ENCODE data around the gene RPL22L1. TPM values are rescaled to one million over a fixed set of nuclear protein-coding genes. Genes with fewer than 3 reads are reported as not detected.
"Not testable (repeated sequence)": the region's sequence is repeated elsewhere in the genome, so short reads cannot be mapped to it uniquely, and the experiment has no call there.

RPL22L1 gene
- total and polyA plus RNA-seq, 7 experiments from 2014 or later: 27.5 to 62.6 (median 43.5) TPM

DNA sequence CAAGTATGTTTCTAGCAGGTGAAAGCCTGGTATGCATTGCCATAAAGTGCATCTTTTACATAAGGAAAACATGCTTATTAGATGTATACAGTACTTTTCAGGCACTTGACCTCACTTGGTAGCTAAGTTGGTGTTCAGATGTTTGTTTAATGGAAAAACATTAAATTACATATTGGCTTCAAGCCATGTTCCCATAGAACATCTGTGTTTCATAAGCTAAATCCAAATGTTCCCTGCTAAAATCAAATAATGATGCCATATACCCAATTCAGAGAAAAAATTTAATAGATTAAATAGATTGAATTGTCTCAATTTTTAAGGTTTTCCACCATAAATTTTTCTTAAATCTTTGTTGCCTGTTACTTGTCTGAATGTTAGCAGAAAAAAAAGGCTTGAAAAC, 19.1 kb upstream of the RPL22L1 start:
- Histone ChIP-seq H3K4me1 (ENCODE audit: control insufficient read depth in 2 of 2, insufficient read depth in 2 of 2, low read length in 2 of 2) (no peaks in the 10 kb centered on the region), H3K4me3 (ENCODE audit: low read length) (no peak overlapping the region), H3K27ac (ENCODE audit: low read depth, low read length) (no peak overlapping the region), H3K27me3 (ENCODE audit: control insufficient read depth in 2 of 2, insufficient read depth in 2 of 2, low read length in 2 of 2) (no peaks in the 10 kb centered on the region), H3K9me3 (ENCODE audit: control insufficient read depth in 2 of 3, low read length in 3 of 3) (no peaks in the 10 kb centered on the region), H3K36me3 (ENCODE audit: control insufficient read depth in 2 of 3, insufficient read depth in 3 of 3, low read length in 3 of 3) (no peaks in the 10 kb centered on the region)
- DNase-seq (no peak), ATAC-seq (no peak)
- intact Hi-C loops (cut with micrococcal nuclease): no loop called here
- CTCF ChIA-PET: no interaction called here
- Mint-ChIP-seq H3K27ac (no peak overlapping the region), H3K27me3 (peaks cover 5 to 23% (median 10%) of the 10 kb centered on the region in 5 donors), H3K4me1 (no peaks in the 10 kb centered on the region), H3K9me3 (peaks cover 0 to 5% (median 0%) of the 10 kb centered on the region in 11 donors), H3K36me3 (peaks cover 0 to 20% (median 19%) of the 10 kb centered on the region in 5 donors), H3K4me3 (no peak overlapping the region)
- POLR2A ChIA-PET: no interaction called here

DNA sequence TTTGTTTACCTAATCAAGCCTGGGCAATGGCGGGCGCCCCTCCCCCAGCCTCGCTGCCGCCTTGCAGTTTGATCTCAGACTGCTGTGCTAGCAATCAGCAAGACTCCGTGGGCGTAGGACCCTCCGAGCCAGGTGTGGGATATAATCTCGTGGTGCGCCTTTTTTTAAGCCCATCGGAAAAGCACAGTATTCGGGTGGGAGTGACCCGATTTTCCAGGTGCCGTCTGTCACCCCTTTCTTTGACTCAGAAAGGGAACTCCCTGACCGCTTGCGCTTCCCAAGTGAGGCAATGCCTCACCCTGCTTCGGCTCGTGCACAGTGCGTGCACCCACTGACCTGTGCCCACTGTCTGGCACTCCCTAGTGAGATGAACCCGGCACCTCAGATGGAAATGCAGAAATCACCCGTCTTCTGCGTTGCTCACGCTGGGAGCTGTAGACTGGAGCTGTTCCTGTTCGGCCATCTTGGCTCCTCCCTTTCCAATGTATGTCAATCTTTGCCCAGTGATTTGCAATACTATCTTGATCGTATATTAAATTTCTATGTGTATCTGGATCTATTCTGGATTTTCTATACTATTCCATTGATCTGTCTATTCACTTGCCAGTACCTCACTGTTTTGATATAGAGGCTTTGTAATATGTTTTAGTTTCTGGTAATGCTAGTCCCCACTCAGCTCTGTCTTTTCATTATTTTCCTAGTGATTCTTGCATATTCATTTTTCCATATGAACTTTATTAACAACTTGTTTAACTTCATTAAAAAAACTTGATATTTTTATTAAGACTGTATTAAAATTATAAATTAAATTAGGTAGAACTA, 14.3 kb upstream of the RPL22L1 start:
- H3K4me3 Mint-ChIP-seq; H3K9me3 Mint-ChIP-seq; H3K4me1 ChIP-seq (ENCODE audit: control insufficient read depth in 2 of 2, insufficient read depth in 2 of 2, low read length in 2 of 2); DNase-seq; H3K36me3 ChIP-seq (ENCODE audit: control insufficient read depth in 2 of 3, insufficient read depth in 3 of 3, low read length in 3 of 3); H3K27me3 ChIP-seq (ENCODE audit: control insufficient read depth in 2 of 2, insufficient read depth in 2 of 2, low read length in 2 of 2); intact Hi-C loops (cut with micrococcal nuclease); H3K9me3 ChIP-seq (ENCODE audit: control insufficient read depth in 2 of 3, low read length in 3 of 3); H3K4me3 ChIP-seq (ENCODE audit: low read length); H3K27ac Mint-ChIP-seq; H3K27ac ChIP-seq (ENCODE audit: low read depth, low read length); H3K4me1 Mint-ChIP-seq; ATAC-seq; POLR2A ChIA-PET; CTCF ChIA-PET; H3K36me3 Mint-ChIP-seq: not testable (repeated sequence)
- peaks cover 5 to 23% (median 10%) of the 10 kb centered on the region in 5 donors for H3K27me3 Mint-ChIP-seq

DNA sequence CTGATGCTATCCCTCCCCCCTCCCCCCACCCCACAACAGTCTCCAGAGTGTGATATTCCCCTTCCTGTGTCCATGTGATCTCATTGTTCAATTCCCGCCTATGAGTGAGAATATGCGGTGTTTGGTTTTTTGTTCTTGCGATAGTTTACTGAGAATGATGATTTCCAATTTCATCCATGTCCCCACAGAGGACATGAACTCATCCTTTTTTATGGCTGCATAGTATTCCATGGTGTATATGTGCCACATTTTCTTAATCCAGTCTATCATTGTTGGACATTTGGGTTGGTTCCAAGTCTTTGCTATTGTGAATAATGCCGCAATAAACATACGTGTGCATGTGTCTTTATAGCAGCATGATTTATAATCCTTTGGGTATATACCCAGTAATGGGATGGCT, 8.7 kb upstream of the RPL22L1 start:
- H3K9me3 Mint-ChIP-seq: peaks cover 0 to 14% (median 2%) of the 10 kb centered on the region in 11 donors
- H3K27ac ChIP-seq (ENCODE audit: low read depth, low read length); H3K4me1 ChIP-seq (ENCODE audit: control insufficient read depth in 2 of 2, insufficient read depth in 2 of 2, low read length in 2 of 2); POLR2A ChIA-PET; H3K4me3 Mint-ChIP-seq; ATAC-seq; H3K27me3 ChIP-seq (ENCODE audit: control insufficient read depth in 2 of 2, insufficient read depth in 2 of 2, low read length in 2 of 2); H3K4me1 Mint-ChIP-seq; H3K9me3 ChIP-seq (ENCODE audit: control insufficient read depth in 2 of 3, low read length in 3 of 3); H3K36me3 Mint-ChIP-seq; H3K27ac Mint-ChIP-seq; H3K4me3 ChIP-seq (ENCODE audit: low read length); H3K36me3 ChIP-seq (ENCODE audit: control insufficient read depth in 2 of 3, insufficient read depth in 3 of 3, low read length in 3 of 3); DNase-seq; H3K27me3 Mint-ChIP-seq; CTCF ChIA-PET: not testable (repeated sequence)
- intact Hi-C loops (cut with micrococcal nuclease): loop anchor here in 1 of 2 donors (10.0 kb wide), 1 partner anchor 1716 kb away; no protein-coding TSS in a partner anchor

DNA sequence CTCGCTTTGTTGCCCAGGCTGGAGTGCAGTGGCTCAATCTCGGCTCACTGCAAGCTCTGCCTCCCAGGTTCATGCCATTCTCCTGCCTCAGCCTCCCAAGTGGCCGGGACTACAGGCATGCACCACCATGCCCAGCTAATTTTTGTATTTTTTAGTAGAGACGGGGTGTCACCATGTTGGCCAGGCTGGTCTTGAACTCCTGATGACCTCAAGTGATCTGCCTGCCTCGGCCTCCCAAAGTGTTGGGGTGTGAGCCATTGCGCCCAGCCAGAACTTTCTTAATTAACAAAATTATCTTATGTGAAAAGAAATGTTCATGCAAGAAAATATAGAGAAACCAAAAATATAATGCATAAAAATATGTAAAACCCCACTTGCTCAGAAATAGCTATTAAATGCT, 7.3 kb upstream of the RPL22L1 start:
- POLR2A ChIA-PET; H3K4me3 Mint-ChIP-seq; H3K27ac Mint-ChIP-seq; H3K4me1 Mint-ChIP-seq; H3K4me1 ChIP-seq (ENCODE audit: control insufficient read depth in 2 of 2, insufficient read depth in 2 of 2, low read length in 2 of 2); H3K36me3 Mint-ChIP-seq; H3K4me3 ChIP-seq (ENCODE audit: low read length); ATAC-seq; DNase-seq; H3K9me3 ChIP-seq (ENCODE audit: control insufficient read depth in 2 of 3, low read length in 3 of 3); H3K27me3 ChIP-seq (ENCODE audit: control insufficient read depth in 2 of 2, insufficient read depth in 2 of 2, low read length in 2 of 2); H3K27ac ChIP-seq (ENCODE audit: low read depth, low read length); CTCF ChIA-PET; H3K36me3 ChIP-seq (ENCODE audit: control insufficient read depth in 2 of 3, insufficient read depth in 3 of 3, low read length in 3 of 3); H3K27me3 Mint-ChIP-seq: not testable (repeated sequence)
- intact Hi-C loops (cut with micrococcal nuclease): loop anchor here in 1 of 2 donors (10.0 kb wide), 1 partner anchor 1717 kb away; no protein-coding TSS in a partner anchor
- H3K9me3 Mint-ChIP-seq: peaks cover 0 to 16% (median 2%) of the 10 kb centered on the region in 11 donors

DNA sequence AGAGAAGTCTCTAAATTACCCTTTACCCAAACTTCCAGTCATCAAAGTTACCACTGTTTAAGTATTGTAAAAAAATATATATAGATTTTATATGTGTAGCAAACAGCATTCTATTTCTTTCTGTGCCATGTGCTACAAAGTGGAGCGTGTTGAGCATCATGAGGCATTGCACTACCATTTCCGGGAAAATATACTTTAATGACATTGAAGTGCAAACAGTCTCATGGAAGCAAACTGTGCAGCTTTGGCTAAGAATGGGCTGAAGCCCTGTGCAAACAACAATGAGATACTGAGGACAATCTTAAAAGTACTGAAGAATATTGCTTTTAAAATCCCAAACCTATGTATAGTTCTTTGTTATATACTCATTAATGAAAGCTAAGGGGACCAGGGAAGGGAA, 6.5 kb upstream of the RPL22L1 start:
- H3K36me3 ChIP-seq (ENCODE audit: control insufficient read depth in 2 of 3, insufficient read depth in 3 of 3, low read length in 3 of 3): no peaks in the 10 kb centered on the region
- Mint-ChIP-seq H3K9me3 (peaks cover 0 to 16% (median 2%) of the 10 kb centered on the region in 11 donors), H3K27ac (no peak overlapping the region), H3K4me3 (no peak overlapping the region), H3K36me3 (no peaks in the 10 kb centered on the region), H3K27me3 (peaks cover 0 to 9% (median 0%) of the 10 kb centered on the region in 5 donors), H3K4me1 (no peaks in the 10 kb centered on the region)
- ATAC-seq (no peak), DNase-seq (no peak)
- intact Hi-C loops (cut with micrococcal nuclease): loop anchor here in 1 of 2 donors (10.0 kb wide), 1 partner anchor 1718 kb away; no protein-coding TSS in a partner anchor
- ChIA-PET POLR2A (no interaction called here), CTCF (no interaction called here)
- H3K27ac ChIP-seq (ENCODE audit: low read depth, low read length): no peak overlapping the region
- H3K27me3 ChIP-seq (ENCODE audit: control insufficient read depth in 2 of 2, insufficient read depth in 2 of 2, low read length in 2 of 2): no peaks in the 10 kb centered on the region
- H3K9me3 ChIP-seq (ENCODE audit: control insufficient read depth in 2 of 3, low read length in 3 of 3): no peaks in the 10 kb centered on the region
- H3K4me1 ChIP-seq (ENCODE audit: control insufficient read depth in 2 of 2, insufficient read depth in 2 of 2, low read length in 2 of 2): no peaks in the 10 kb centered on the region
- H3K4me3 ChIP-seq (ENCODE audit: low read length): no peak overlapping the region

DNA sequence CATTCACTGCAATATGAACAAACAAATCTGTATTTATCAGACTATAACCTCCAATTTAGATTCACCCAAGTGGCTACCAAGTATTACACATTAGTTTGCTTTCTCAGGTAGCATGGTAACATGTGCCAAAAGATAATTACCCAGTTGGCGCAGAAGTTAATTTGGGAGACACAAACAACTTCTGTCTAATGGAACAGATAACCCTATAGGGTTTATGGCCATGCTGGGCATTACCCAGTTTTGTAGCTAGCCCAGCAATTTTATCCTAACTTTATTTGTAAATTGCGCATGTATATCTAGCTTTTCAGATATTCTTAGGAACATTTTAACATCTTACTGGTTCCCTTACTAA, 780 bp downstream of the RPL22L1 start:
- ChIA-PET POLR2A (interaction anchor here (0.6 to 2.4 kb wide), 5 partner anchors 26 to 1097 kb away, joined by 3 to 35 read pairs (median 4); partner anchors contain the start of genes EIF5A2, MYNN and PHC3), CTCF (interaction anchor here (1.2 kb wide), 1 partner anchor 39 kb away, joined by 3 read pairs; the partner anchor contains the start of gene EIF5A2)
- Histone ChIP-seq H3K9me3 (ENCODE audit: control insufficient read depth in 2 of 3, low read length in 3 of 3) (no peaks in the 10 kb centered on the region), H3K36me3 (ENCODE audit: control insufficient read depth in 2 of 3, insufficient read depth in 3 of 3, low read length in 3 of 3) (peaks cover 7 to 33% (median 15%) of the 10 kb centered on the region in 3 experiments), H3K27me3 (ENCODE audit: control insufficient read depth in 2 of 2, insufficient read depth in 2 of 2, low read length in 2 of 2) (no peaks in the 10 kb centered on the region), H3K27ac (ENCODE audit: low read depth, low read length) (peak overlapping the region; percentile 86), H3K4me3 (ENCODE audit: low read length) (peak overlapping the region; percentile 84), H3K4me1 (ENCODE audit: control insufficient read depth in 2 of 2, insufficient read depth in 2 of 2, low read length in 2 of 2) (peaks cover 22% of the 10 kb centered on the region in 2 donors)
- peak overlapping the region; percentile 96 to 99 (median 98) for H3K27ac Mint-ChIP-seq
- peak overlapping the region; percentile 93 to 98 (median 94) for H3K4me3 Mint-ChIP-seq
- H3K4me1 Mint-ChIP-seq: peaks cover 10 to 41% (median 26%) of the 10 kb centered on the region in 7 donors
- H3K36me3 Mint-ChIP-seq: peaks cover 17 to 33% (median 31%) of the 10 kb centered on the region in 5 donors
- ATAC-seq (no peak), DNase-seq (peak in 1 of 9 donors; percentile 5)
- intact Hi-C loops (cut with micrococcal nuclease): loop anchor here (1.0 to 5.0 kb wide), 5 partner anchors 57 to 1168 kb away; partner anchors contain the start of genes SEC62 (in 2 of the 2), FNDC3B (in 1 of the 2) and PRKCI (in 1 of the 2)
- peaks cover 0 to 6% (median 0%) of the 10 kb centered on the region in 11 donors for H3K9me3 Mint-ChIP-seq
- peaks cover 0 to 2% (median 0%) of the 10 kb centered on the region in 5 donors for H3K27me3 Mint-ChIP-seq
